Thymus (tissue), 11 donors: ENCODE data around the gene UTP3. TPM values are rescaled to one million over a fixed set of nuclear protein-coding genes. Genes with fewer than 3 reads are reported as not detected.
A peak's percentile ranks its signal among the peaks of the same experiment; 100 is the strongest.
"Not testable (repeated sequence)": the region's sequence is repeated elsewhere in the genome, so short reads cannot be mapped to it uniquely, and the experiment has no call there.

ENCODE experiments used
- DNase-seq, 9 donors: peaks; one replicate each; pipeline ENCODE4 v3.0.0-alpha.2; 2013; ENCODE audit warnings: low spot score in 9 of 9, low read depth in 6 of 9, missing footprints in 1 of 9
- H3K27ac ChIP-seq, 2 donors: one replicate each; pipeline ENCODE4 v1.5.1; 2013; ENCODE audit warnings: control low read depth in 1 of 2, low read depth in 1 of 2, low read length in 1 of 2, mild to moderate bottlenecking in 1 of 2, moderate library complexity in 1 of 2
- H3K27me3 ChIP-seq, 2 donors: one replicate each; pipeline ENCODE4 v1.5.1; 2013; ENCODE audit warnings: low read length in 1 of 2; ENCODE audit not compliant: control insufficient read depth in 2 of 2, insufficient read depth in 1 of 2
- H3K36me3 ChIP-seq, 2 donors: one replicate each; pipeline ENCODE4 v1.5.1; 2013; ENCODE audit warnings: low read length in 1 of 2, mild to moderate bottlenecking in 1 of 2, moderate library complexity in 1 of 2; ENCODE audit not compliant: control insufficient read depth in 2 of 2, insufficient read depth in 2 of 2
- H3K4me1 ChIP-seq, 2 donors: one replicate each; pipeline ENCODE4 v1.5.1; 2013; ENCODE audit warnings: low read length in 2 of 2; ENCODE audit not compliant: control insufficient read depth in 2 of 2, insufficient read depth in 2 of 2
- H3K4me3 ChIP-seq, 2 donors: one replicate each; pipeline ENCODE4 v1.5.1; 2013; ENCODE audit warnings: low read length in 2 of 2, control low read depth in 1 of 2, mild to moderate bottlenecking in 1 of 2
- H3K9me3 ChIP-seq, 2 donors: one replicate each; pipeline ENCODE4 v1.5.1; 2013; ENCODE audit warnings: low read length in 1 of 2, mild to moderate bottlenecking in 1 of 2; ENCODE audit not compliant: control insufficient read depth in 2 of 2, insufficient read depth in 1 of 2
- WGBS: extraction: QIAGEN DNeasy Blood & Tissue Kit; methylation state at CpG from one replicate; pipeline ENCODE4 v1.1.7; 2013; 5-methylcytosine and 5-hydroxymethylcytosine counted together
- polyA plus RNA-seq: library from polyadenylated mRNA; stranded (reverse); fragments of 200-250 nt; gene quantifications from one replicate; pipeline ENCODE4 v1.2.3, GENCODE V29; 2013
- total RNA-seq: library from RNA; stranded (reverse); fragments of 120-200 nt; gene quantifications from one replicate; pipeline ENCODE4 v1.2.4, GENCODE V29; 2013
- donor health status: healthy.

Gene UTP3
- total and polyA plus RNA-seq, 2 donors = 30.5 to 53.9 TPM

DNA sequence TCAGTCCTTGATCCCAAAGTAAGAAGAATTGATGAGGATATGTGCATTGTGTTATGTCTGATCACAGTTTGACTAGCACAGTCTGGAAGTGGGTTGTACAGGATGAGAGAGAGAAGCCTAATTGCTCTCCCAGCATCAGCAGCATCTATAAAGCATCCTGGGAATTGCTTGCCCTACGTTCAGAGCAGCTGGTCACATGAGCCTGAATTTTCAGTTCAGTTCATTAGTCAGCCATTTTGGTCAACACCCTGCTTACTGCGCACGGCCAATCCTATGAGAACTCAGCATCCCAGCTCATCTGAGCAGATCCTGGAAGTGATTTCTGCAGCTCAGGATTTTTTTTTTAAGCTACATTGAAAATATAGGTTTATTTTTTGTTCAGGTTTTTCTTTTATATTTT is 33.4 kb downstream of the UTP3 start, which contains the start of gene RUFY3:
TSS of gene RUFY3 (plus strand) at position 218 of the 400 bp plus-strand sequence. CDS start 610 bp downstream, outside the sequence.
- peaks cover 10 to 13% of the 10 kb centered on the region in 2 donors for H3K4me1 ChIP-seq
- peak within 1 kb of the TSS in 1 of 2 donors; percentile 0 for H3K4me3 ChIP-seq
- H3K9me3 ChIP-seq = no peaks in the 10 kb centered on the region
- WGBS = 68% methylated on average over 3 of the region's 3 CpGs
- peak within 1 kb of the TSS; percentile 64 to 73 for H3K27ac ChIP-seq
- H3K27me3 ChIP-seq = no peaks in the 10 kb centered on the region
- no peak for DNase-seq
- H3K36me3 ChIP-seq = no peaks in the 10 kb centered on the region

DNA sequence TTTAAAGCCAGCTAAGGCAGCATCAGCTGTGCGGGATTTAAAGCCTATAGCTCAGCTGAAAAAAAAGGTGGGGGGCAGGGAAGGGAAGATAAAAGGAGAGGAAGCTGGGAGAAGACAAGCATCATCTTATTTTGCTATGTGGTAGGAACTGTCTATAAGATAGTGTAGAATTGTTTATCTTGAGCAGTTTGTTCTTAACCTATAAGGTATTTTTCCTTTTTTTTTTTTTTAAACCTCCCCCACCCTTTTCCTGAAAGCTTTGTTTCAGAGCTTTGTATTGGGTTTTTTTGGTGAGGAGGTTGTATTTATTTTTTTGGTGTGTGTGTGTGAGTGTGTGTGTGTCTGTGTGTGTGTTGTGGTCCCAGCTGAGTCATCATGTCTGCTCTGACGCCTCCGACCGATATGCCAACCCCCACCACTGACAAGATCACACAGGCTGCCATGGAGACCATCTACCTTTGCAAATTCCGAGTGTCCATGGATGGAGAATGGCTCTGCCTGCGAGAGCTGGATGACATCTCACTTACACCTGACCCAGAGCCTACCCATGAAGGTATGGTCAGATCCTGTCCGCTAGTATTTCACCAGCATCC is 34.0 kb downstream of the UTP3 start:
- 44% methylated on average over 7 of the region's 7 CpGs for WGBS

DNA sequence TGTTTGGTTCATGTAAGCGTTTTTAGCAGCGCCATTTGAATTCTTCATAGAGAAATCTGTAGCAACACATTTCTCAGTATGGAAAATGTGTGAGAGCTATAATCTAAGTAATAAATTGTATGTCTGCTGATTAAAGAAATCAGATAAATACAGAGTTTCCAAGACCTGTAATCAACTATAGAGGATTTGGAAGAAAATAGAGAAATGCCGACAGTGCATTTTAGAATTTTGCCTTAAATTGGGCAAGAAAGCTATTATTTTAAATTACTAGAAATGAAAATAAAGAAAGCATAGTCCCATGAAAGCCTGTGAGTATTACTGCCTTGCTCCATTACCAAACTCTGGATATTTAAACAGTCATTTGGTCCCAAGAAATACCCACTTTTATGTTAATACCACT is 36.1 kb downstream of the UTP3 start:
- no peaks in the 10 kb centered on the region for H3K27me3 ChIP-seq
- H3K4me3 ChIP-seq = no peak overlapping the region
- 97% methylated on average over 3 of the region's 3 CpGs for WGBS
- H3K36me3 ChIP-seq = no peaks in the 10 kb centered on the region
- H3K27ac ChIP-seq = no peak overlapping the region
- DNase-seq = no peak
- peaks cover 10 to 13% of the 10 kb centered on the region in 2 donors for H3K4me1 ChIP-seq
- H3K9me3 ChIP-seq = no peaks in the 10 kb centered on the region

More for the DNA sequence above, 34.0 kb downstream of the UTP3 start:
- peaks cover 10 to 13% of the 10 kb centered on the region in 2 donors for H3K4me1 ChIP-seq
- DNase-seq = peak in 3 of 9 donors; percentile 48 to 73 (median 50)
- H3K27me3 ChIP-seq = no peaks in the 10 kb centered on the region
- H3K9me3 ChIP-seq = no peaks in the 10 kb centered on the region
- no peaks in the 10 kb centered on the region for H3K36me3 ChIP-seq
- peak overlapping the region in 1 of 2 donors; percentile 0 for H3K4me3 ChIP-seq
- peak overlapping the region; percentile 64 to 73 for H3K27ac ChIP-seq

DNA sequence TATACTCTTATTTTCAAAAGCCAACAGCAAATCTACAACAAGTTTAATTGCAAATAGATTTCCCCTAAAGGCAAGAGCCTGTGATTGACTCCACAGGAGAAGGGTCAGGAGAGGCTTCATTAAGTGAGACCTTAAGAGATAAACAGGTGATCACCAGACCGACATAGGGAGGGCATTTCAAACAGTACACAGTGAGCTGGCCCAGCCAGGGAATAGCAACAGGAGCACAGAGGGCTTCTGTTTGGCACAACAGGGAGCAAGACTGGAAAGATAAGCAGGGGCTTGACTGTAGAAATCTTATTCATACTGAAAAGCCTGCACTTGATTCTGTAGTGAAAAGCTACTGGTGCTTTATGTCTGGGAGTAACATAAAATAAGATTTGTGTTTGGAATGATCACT is 37.3 kb downstream of the UTP3 start:
- 97% methylated on average over 1 of the region's 1 CpG for WGBS

DNA sequence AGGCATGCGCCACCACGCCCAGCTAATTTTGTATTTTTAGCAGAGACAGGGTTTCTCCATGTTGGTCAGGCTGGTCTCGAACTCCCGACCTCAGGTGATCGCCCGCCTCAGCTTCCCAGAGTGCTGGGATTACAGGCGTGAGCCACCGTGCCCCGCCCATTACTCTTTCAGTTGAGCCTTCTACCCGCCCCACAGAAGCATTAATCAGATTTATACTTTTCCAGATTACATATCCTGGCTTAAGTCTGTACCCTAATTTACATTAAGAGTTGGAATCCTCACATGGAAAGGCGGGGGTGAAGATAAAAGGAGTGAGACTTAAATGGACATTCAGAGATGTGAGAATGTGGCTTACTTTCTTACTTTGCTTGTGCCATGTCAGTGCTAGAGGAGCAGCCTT is 38.2 kb downstream of the UTP3 start:
- H3K27me3 ChIP-seq, H3K36me3 ChIP-seq, H3K27ac ChIP-seq, H3K4me3 ChIP-seq, DNase-seq, H3K9me3 ChIP-seq: not testable (repeated sequence)
- 99% methylated on average over 11 of the region's 11 CpGs for WGBS
- H3K4me1 ChIP-seq = peaks cover 10 to 13% of the 10 kb centered on the region in 2 donors

More for the DNA sequence above, 37.3 kb downstream of the UTP3 start:
- DNase-seq = no peak
- no peaks in the 10 kb centered on the region for H3K27me3 ChIP-seq
- no peak overlapping the region for H3K4me3 ChIP-seq
- H3K4me1 ChIP-seq = peaks cover 10 to 13% of the 10 kb centered on the region in 2 donors
- no peak overlapping the region for H3K27ac ChIP-seq
- no peaks in the 10 kb centered on the region for H3K36me3 ChIP-seq
- H3K9me3 ChIP-seq = no peaks in the 10 kb centered on the region

DNA sequence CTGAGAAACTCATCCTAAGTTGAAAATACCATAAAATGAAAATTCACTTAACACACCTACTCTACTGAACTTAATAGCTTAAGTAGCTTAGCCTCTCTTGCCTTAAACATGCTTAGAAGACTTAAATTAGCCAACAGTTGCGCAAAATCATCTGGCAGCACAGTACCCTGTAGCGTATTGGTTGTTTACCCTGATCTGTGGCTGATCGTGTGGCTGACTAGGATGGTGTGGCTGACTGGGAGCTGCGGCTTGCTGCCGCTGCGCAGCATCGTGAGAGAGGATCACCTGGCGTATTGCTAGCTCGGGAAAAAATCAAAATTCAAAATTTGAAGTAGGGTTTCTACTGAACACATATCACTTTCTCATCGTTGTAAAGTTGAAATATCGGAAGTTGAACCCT is 39.8 kb downstream of the UTP3 start:
- H3K36me3 ChIP-seq = no peaks in the 10 kb centered on the region
- H3K9me3 ChIP-seq = no peaks in the 10 kb centered on the region
- H3K4me1 ChIP-seq = no peaks in the 10 kb centered on the region
- H3K27ac ChIP-seq = no peak overlapping the region
- WGBS = 91% methylated on average over 11 of the region's 11 CpGs
- no peak overlapping the region for H3K4me3 ChIP-seq
- no peak for DNase-seq
- no peaks in the 10 kb centered on the region for H3K27me3 ChIP-seq

DNA sequence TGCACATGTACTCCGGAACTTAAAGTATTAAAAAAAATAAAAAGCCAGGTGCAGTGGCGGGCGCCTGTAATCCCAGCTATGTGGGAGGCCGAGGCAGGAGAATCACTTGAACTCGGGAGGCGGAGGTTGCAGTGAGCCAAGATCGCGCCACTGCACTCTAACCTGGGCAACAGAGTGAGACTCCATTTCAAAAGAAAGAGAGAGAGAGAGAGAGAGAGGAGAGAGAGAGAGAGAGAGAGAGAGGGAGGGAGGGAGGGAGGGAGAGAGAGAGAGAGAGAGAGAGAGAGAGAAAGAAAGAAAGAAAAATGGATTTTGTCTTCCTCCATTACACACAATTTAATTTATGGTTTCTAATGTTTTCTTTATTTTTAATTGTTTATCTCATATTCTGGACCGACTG is 44.5 kb downstream of the UTP3 start:
- H3K4me3 ChIP-seq, H3K27ac ChIP-seq, H3K27me3 ChIP-seq, H3K9me3 ChIP-seq, DNase-seq, H3K36me3 ChIP-seq: not testable (repeated sequence)
- H3K4me1 ChIP-seq = peaks cover 3 to 30% of the 10 kb centered on the region in 2 donors
- WGBS = 95% methylated on average over 9 of the region's 9 CpGs

DNA sequence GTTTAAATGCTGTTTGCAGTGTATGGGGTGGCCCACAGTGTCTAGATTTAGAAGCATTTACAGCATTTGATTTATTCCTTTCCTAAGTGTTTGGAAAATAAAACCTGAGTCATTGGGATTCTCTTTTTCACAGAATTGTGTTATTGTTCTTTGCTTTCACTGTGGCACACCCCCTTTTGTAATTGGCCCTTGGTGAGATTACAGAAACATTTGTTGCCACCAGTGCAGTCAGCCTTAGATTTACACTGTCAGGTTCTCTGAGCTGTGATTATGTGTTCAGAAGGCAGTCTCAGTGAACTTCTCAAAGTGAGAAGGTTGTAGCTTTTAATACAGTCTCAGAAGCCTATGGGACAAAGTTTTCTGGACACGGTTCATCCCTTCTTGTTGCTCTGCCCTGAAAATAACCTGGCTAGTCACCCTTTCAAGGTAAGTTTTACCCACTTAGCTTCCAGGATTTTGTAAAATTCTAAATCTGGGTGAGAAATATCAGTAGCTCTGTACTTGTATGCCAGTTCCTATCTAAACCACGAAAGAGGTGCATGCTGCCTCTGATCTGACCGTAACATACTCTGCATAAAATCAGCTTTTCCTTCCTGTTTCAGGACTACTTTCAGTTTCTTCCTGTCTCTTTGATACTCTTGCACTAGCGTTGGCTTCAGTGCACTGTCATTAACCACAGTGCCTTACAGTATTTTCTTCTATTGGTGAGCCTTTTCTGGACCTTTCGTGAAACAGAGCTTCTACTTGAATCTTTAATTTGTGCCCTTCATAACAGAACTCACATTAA is 46.0 kb downstream of the UTP3 start:
- no peaks in the 10 kb centered on the region for H3K36me3 ChIP-seq
- peak overlapping the region; percentile 50 to 62 for H3K4me3 ChIP-seq
- WGBS = under 1% methylated on average over 5 of the region's 5 CpGs
- H3K4me1 ChIP-seq = peaks cover 4 to 41% of the 10 kb centered on the region in 2 donors
- H3K27me3 ChIP-seq = no peaks in the 10 kb centered on the region
- no peaks in the 10 kb centered on the region for H3K9me3 ChIP-seq
- peak overlapping the region; percentile 92 to 97 for H3K27ac ChIP-seq
- peak in 7 of 9 donors; percentile 68 to 90 (median 70) for DNase-seq

DNA sequence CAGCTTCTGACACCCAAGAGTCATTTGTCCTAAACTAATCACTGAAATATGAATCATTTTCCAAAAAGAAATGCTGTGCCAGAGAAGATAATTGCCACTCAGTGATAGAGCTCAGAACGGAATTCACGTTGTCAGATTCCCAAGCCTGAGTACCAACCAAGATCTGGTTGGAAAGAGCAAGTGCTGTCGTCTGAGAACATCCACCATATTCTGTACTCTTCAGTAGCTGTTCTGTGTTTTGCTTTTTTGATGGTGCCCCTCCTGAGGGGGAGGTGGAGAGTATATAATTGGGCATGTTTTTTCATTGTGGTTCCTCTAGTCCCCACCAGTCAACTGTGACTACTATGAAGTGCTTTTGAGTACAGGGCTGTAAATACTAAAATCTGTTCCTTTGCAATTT is 46.6 kb downstream of the UTP3 start:
- Histone ChIP-seq H3K27ac (peak overlapping the region; percentile 92 to 97), H3K4me1 (peaks cover 6 to 45% of the 10 kb centered on the region in 2 donors), H3K27me3 (no peaks in the 10 kb centered on the region), H3K9me3 (no peaks in the 10 kb centered on the region), H3K36me3 (no peaks in the 10 kb centered on the region), H3K4me3 (peak overlapping the region; percentile 50 to 62)
- peak in 4 of 9 donors; percentile 25 to 78 (median 44) for DNase-seq
- 4% methylated on average over 3 of the region's 3 CpGs for WGBS
